SK-MEL-5 (cell line): Measurements from ENCODE around the gene VGLL4. TPM values are rescaled to one million over a fixed set of nuclear protein-coding genes. Genes with fewer than 3 reads are reported as not detected.
A peak's percentile ranks its signal among the peaks of the same experiment; 100 is the strongest.

Experiments used
- DNase-seq: peaks from one replicate; pipeline ENCODE4 v3.0.0-alpha.2; 2016; ENCODE audit warnings: low read depth, low spot score
- in situ Hi-C: cut with HindIII; loops from 2 replicates; pipeline ENCODE4 v1.10.0; 2016; ENCODE audit warnings: low sequenced_read_pairs, high pct_unique_total_duplicates, low pct_unique_long_range_greater_than_20kb
- total RNA-seq: library from RNA; depleted of rRNA; stranded (reverse); fragments of >200 nt; shearing (Covaris generic); gene quantifications from 2 replicates; pipeline ENCODE4 v1.2.3, GENCODE V29; 2014

The VGLL4 gene
- total RNA-seq, 1 experiment from 2014 or later = 104 TPM

DNA sequence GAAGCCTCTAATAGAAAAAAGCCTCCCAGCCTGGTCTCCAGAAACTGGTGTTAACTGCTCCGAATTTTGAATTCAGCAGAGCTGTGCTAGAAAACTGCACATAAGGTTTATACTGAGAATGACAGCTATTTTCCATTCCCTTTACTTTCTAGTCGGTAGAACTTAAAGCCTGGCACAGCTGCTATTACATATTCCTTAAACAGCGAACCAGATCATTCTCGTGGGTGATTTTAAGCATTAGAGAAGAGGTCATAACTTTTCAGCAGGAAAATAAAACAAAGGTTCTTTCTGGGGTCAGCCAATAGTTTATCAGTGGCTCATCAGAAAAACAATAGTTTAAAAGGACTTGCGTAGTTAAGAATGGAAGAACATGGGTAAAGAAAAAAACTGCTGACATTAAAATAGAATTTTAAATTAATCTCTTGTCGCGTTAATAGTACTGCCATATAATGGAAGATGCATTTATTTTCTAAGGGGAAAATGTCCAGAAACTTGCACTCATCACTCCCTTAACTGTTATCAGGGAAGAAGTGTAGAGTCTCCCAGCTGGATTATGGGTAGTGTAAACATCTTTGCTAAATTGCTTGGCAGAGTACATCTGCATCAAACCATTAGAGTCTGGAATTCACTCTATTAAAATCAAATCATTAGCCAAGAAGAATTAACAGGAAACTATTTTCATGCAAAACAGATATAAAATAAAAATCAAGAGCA lies 7.9 kb downstream of the VGLL4 start:
- in situ Hi-C loops = loop anchor here (10.0 kb wide), 1 partner anchor 251 kb away; no protein-coding TSS in a partner anchor
- DNase-seq = no peak

DNA sequence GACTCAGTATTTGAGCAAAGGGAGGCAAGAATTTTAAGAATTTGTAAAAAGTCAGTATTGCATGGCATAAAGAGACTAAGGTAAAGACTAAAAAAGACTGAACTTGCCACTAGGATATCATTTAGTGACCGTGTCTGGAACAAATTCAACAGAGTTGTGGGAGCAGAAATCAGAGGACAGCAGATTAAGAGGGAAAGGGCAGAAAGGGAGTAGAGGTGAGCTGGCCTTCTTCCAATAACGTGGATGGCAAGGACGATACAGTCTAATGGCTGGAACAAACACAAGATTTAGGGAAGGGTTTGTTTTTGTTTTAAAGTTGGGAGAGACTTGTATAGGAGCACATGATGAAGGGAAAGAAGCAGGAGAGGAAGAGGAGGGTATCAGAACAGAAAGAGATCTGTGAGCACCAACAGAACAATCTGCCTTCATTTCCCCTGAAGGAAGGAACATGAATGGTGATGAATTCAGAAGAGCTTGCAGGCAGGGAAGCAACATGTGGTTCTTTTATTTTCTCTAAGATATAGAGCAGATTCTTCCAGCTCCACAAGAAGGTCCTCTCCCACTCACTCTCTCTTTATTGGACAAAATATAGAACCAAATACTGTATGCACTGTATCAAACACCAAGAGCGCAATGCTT lies 8.6 kb downstream of the VGLL4 start:
- in situ Hi-C loops = loop anchor here (10.0 kb wide), 1 partner anchor 250 kb away; no protein-coding TSS in a partner anchor
- no peak for DNase-seq

DNA sequence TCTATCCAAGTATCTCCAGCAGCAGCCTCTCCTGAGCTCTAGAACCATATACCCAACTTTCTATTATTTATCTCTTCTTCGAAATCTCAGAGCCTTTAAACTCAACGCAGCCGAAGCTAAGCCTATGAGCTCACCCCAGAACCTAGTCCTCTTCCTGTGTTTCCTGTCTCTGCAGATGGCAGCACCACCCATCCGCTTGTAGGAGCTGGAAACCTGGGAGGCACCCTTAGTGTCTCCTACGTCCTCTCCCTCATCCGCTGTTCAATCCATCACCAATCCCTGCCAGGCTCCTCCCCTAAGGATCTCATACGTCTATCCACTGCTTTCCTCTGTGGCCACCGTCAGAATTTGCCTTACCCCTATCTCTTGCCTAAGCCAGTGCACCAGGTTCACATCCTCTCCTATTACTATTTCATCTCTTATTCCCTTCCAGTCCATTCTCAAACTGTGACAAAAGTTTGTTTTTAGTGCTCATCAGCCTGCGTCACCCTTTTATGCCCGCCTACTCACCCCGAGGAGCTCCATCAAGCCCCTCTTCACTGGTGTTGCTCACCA lies 9.6 kb downstream of the VGLL4 start:
- no peak for DNase-seq
- in situ Hi-C loops = loop anchor here (10.0 kb wide), 1 partner anchor 249 kb away; no protein-coding TSS in a partner anchor

DNA sequence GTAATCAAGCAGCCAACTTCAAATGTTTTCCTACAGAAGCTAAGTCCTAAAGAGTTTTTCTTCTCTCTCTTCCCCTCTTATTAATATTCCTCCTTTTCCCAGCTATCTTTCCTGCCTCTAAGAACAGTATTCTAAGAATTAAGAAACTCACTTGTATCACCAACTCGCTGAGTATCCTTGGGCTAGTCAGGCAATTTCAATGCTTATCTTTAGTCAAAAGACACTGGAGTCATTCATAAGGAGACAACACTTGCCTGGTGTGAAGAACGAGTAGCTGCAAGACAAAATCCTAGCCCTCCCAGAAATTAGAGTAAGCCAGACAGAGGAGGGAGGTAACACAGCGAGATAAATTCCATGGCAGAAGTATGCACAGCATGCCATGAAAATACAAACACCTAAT lies 10.7 kb downstream of the VGLL4 start:
- DNase-seq = peak; percentile 58
- in situ Hi-C loops = loop anchor here (10.0 kb wide), 1 partner anchor 248 kb away; no protein-coding TSS in a partner anchor

DNA sequence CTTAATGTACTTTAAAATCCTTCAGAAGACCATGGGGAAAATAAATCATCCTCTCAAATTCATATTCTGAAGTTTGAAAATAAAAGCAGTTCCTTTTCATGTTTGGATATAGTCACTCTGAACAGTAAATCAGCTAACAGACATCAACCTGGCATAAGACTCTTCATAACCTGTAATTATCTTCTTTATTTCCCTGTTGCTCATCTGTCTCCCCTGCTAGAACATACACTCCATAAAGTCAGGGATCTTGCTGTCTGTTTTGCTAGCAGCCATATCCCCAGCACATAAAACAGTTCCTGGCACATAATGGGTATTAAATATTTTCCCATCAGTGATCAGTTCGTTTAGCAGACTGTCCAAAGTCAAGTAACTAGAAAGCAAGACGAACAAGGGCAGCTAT lies 11.2 kb downstream of the VGLL4 start:
- no peak for DNase-seq
- in situ Hi-C loops = loop anchor here (10.0 kb wide), 1 partner anchor 248 kb away; no protein-coding TSS in a partner anchor

DNA sequence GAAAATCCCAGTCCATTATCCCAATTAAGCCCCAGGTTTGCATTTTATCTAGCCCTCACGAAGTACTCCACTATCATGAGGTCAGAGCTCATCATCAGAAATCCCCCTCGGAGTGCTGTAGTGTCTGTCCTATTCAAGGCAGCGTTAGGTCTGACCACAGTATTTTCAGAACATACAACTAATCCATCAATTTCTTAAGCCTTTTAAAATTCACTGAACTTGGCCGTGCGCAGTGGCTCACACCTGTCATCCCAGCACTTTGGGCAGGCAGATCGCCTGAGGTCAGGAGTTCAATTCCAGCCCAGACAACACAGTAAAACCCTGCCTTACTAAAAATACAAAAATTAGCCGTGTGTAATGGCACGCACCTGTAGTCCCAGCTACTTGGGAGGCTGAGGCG lies 11.9 kb downstream of the VGLL4 start:
- DNase-seq = no peak
- in situ Hi-C loops = loop anchor here (10.0 kb wide), 1 partner anchor 247 kb away; no protein-coding TSS in a partner anchor

DNA sequence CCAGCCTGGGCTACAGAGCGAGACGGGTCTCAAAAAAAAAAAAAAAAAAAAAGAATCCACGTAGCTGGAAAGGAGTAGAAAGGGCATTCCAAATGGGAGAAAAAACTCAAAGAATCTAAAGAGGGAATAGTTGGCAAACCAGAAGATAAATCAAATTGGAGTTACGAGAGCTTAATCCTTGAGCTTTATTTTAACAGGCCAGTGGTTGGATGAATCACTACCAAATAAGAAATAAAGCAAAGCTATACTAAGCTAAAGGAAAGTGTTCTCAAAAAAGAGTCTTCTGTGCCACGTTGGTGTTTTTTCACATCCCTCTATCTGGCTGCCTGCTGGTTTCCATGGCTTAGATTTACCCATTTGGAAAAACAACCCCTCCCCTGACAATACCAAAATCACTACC lies 14.0 kb downstream of the VGLL4 start:
- in situ Hi-C loops = loop anchor here (10.0 kb wide), 1 partner anchor 245 kb away; no protein-coding TSS in a partner anchor
- no peak for DNase-seq

DNA sequence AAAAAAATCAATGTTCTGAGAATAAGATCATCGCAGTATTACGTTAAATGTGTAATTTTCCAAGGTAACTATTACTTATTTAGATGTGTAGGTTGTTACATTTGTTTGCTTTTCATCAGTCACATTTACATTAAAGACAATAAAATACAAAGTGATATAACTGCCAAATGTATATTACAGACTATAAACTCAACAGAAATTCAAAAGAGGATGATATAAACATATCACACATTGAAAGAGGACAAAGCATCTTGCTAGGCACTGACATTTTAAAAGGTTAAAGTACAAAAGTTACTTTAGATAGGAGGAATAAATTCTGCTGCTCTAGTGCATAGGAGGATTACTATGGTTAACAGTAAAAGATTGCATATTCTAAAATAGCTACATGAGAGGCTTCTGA lies 16.1 kb downstream of the VGLL4 start:
- in situ Hi-C loops = no loop called here
- no peak for DNase-seq

DNA sequence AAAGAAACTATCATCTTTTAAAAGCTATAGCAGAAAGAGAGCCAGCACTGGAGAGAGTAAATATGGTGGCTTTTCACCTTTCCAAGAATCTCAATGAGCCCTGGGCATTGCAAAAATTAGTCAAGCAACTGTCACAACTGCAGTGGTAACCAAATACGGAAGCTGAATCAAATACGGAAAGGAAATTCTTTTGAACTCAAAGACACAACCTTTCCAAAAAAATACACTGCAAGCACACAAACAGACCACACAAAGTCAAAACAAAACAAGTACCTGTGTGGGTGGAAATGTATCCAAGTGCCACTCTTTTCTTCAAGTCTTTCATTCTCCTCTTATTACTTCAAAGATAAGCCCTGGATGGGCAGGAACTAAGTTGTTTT lies 17.6 kb downstream of the VGLL4 start:
- in situ Hi-C loops = no loop called here
- no peak for DNase-seq

DNA sequence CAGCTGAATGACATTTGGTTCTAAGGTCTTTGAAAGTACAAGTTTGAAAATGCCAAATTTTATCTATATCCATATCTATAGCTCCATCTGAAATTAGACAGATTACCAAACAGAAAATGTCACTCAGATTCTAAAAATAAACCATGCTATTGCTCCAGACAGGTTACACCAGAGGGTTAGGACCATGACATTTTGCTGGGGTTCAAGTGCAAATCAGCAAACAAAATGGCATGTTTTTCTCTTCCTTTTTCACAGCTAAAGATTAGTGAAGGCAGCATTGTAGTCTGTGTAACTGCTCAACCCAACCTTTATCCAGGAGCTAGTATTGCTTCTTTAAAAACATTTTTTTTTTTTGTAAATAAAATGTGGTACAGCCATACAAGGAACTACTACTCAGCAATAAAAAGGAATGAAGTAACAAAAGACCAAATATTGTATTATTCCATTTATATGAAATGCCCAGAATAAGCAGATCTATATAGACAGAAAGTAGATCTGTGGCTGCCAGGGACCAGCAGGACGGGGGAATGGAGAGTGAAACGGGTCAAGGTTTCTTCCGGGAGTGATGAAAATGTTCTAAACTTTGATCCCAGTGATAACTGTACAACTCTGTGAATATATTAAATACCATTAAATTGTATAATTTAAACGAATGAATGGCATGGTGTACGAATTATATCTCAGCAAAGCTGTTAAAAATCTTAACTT lies 18.2 kb downstream of the VGLL4 start:
- in situ Hi-C loops = no loop called here
- DNase-seq = no peak

DNA sequence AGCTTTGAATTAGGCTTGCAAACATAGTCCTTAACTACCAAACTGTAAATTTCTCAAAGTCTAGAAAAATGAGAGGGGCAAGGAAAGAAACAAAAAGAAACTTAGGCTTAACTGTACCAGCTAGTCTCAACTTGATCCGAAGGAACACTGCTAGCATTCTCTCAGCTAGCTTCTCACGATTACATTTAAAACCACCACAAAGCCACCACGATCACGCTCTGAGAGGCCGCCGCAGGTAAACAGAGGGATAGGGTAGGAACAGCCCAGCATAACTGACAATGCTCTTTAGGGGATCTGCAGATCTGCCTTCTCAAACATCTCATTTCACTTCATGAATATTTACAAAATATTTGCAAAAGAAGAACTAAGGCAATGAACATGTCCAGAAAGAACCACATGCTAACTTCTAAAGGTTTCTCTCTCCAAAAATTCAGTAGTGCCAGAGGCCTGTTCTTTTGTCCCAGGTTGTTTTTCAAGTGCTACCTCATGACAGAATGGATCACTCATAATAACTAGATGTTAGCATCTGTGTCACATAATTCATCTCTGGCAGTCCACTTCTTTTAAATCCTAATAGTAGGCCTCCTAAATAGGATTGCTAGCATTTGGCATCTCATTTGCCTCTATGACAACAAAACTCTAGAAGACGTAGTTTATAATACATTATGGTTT lies 18.9 kb downstream of the VGLL4 start:
- DNase-seq = no peak
- in situ Hi-C loops = no loop called here

DNA sequence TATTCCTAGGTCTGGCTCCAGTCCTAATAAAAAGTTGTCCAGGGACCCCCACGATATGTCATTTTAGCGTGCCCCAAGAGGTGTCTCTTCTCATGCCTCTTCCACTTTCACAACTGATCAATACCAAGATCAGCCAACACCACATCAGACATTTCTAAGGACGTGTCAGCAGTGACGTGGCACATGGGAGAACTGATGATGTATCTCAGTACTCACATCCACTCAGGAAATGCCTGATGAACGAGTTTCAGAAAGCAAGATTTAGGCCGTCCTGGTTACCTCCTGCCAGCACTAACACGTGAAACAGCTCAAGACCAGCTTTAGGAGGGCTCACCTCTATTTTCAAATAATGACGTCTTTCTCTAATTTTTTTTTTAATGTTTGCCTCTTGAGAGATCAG lies 19.6 kb downstream of the VGLL4 start:
- DNase-seq = no peak
- in situ Hi-C loops = no loop called here

DNA sequence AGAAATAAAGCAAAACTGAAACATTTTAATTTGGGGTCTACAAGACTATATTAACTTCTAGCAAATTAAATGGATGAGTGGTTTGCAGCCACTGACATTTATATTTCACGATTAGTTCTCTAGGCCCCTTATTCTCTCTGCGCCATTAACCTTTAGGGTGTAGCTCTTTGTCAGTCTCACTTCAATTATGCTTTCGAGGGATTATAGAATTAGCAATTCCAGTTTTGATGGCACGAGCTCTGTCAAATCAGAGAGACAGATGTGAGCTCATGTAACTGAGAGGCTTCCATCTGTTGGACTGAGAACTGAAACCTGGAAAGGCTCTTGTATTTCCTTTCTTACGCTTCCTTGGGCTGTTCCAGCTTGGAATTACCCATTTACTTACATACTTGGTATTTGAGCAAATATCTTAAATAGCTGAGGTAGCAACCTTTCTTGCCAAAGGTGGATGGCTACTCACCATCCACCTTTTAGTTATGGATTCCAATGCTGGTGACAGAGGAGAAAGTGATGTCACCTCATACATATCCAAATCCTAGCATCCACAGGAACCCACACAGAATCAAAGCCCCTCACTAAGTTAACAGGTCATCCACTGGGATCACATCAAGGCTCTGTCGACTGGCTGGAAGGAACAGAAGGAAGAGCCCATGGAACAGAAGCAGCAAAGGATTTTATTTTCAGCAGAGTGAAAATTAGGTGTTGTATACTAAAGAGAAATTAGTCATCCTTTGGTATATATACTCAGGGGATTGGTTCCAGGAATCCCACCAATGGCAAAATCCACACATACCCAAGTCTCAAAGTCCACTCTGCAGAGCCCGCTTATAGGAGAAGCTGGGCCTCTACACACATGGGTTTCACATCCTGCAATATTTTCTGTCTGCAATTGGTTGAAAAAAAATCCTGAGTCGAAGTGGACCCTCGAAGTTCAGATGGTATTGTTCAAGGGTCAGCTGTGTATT lies 20.8 kb downstream of the VGLL4 start:
- in situ Hi-C loops = no loop called here
- DNase-seq = no peak

DNA sequence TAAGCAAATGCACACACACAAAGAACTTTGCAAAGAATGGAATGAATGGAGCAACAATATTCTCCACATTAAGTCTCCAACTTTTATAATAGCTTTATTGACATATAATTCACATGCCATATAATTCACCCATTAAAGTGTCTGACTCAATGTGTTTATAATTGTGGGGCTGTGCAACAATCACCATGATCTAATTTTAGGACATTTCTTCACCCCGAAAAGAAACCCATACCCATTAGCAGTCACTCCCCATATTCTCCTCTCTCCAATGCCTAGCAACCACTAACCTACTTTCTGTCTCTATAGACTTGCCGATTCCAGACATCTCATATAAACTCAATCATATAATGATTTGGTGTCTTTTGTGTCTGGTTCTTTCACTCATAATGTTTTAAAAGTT lies 22.6 kb downstream of the VGLL4 start:
- in situ Hi-C loops = no loop called here
- DNase-seq = no peak

DNA sequence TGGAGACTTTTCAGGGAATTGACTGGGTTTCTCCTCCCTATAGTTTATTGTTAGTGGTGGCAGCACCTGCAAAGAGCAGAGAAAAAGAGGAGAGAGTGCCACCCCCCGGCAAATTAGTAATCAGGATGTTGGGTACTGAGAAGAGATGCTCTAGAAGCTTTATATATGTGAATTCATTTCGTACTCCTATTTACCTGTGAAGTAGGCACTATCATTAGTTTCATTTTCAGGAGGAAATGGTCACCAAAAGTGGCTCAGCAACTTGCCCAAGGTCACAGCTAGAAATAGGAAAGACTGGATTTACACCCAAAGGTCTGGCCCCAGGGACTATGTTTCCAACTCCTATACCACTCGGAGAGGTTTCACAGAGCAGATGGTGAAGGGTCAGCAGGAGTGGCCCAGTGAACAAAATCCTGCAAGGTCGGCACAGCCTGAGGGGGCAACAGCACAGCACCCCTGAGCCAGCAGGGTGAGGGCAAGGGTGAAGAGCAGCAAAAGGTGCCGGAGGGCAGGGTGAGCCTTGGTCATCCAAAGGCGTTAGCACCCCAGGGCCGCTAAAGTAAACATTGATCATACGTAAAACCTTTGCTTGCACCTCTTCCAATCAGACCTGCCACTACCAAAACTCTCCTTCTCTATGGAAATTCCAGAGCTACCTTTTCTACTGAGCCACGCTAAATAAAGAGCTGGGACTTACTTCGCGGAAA lies 23.6 kb downstream of the VGLL4 start:
- in situ Hi-C loops = no loop called here
- DNase-seq = no peak

DNA sequence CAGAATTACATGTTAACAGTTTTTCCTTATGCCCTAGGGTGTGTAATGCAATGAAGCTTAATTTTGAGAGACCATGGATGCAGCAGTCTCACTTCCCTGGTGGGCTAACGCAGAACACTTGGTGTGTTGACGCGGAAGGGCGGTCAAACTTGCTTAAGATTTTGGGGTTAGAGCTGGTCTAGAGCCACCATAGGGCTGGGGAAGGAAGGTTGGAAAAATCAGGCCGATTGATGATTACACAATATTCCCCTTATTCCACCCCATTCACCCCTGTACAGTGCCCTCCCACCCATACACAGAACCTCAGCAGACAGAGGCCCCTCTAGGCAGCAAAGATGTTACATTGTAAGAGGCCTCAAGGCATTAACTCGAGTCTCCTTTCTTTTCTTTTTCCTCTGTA lies 24.3 kb downstream of the VGLL4 start:
- no peak for DNase-seq
- in situ Hi-C loops = no loop called here
